ENCODE data around the gene SPATA9.

- TF ChIP-seq, protein P1, sequence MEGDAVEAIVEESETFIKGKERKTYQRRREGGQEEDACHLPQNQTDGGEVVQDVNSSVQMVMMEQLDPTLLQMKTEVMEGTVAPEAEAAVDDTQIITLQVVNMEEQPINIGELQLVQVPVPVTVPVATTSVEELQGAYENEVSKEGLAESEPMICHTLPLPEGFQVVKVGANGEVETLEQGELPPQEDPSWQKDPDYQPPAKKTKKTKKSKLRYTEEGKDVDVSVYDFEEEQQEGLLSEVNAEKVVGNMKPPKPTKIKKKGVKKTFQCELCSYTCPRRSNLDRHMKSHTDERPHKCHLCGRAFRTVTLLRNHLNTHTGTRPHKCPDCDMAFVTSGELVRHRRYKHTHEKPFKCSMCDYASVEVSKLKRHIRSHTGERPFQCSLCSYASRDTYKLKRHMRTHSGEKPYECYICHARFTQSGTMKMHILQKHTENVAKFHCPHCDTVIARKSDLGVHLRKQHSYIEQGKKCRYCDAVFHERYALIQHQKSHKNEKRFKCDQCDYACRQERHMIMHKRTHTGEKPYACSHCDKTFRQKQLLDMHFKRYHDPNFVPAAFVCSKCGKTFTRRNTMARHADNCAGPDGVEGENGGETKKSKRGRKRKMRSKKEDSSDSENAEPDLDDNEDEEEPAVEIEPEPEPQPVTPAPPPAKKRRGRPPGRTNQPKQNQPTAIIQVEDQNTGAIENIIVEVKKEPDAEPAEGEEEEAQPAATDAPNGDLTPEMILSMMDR (IDR thresholded peaks at IDR 0.05), result no peak
- TF ChIP-seq POLR2A (IDR thresholded peaks at IDR 0.05), result no peak
These were observed 58.4 kb downstream of the SPATA9 start for GRCh38 chr5:95624368-95624767.
